ENCODE results near the gene SPR.

The SPR gene

DNA sequence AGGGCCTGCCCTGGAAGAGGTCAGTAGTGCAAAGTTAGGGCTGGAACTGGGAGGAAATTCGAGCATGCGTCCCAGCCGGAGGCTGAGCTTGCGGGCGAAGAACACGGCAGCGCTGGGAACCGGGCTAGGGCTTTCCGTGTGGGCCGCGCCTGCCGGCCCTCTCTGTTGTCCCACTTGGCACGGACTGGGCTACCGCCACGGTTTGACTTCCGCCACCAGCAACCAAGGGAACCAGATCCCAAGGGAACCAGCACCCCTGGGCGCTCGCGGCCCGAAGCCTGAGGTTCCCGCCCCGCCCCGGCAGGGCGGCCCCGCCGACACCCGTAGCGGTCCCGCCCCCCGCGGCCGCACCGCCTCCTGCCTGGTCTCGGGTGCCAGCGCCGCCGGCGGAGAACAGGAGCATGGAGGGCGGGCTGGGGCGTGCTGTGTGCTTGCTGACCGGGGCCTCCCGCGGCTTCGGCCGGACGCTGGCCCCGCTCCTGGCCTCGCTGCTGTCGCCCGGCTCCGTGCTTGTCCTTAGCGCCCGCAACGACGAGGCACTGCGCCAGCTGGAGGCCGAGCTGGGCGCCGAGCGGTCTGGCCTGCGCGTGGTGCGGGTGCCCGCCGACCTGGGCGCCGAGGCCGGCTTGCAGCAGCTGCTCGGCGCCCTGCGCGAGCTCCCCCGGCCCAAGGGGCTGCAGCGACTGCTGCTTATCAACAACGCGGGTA, at the start of gene SPR:
TSS of gene SPR (plus strand) at position 377 of the 708 bp plus-strand sequence. CDS start at position 402, 25 bp downstream.
- peak; percentile 83 to 86 for DNase-seq

- DNase-seq = no peak
Observed at GRCh38 chr2:72840066-72840465, 47.1 kb upstream of the SPR start.

DNA sequence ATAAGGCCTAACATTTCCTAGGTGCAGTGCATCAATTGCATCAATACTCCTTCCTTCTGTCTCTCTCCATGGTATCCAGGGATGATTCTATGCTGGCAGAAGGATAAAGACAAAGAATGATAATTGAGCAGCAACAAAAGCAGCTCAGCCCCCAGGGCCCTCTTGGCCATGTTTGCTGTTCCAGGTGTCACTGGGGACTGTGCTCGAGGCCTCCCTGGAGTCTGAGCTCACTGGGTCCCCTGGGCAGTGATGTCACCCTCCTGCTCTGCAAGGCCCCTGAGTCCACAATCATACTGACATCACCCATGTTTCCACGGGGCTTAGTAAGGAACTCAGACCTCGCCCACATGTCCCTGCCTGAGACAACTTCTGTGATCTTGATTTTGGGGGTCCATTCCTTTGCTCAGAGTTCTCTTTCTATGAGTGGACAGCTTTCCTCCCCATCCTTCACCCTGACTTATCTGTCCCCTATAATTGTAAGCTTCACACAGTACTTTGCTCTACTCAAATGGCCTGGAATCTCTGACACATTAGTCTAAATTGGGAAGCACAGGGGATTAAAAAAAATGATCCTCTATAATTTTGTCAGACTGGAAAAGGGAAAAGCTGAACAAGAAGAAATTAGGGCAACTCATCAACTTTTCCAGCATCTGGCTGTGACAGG, 45.6 kb upstream of the SPR start:
- DNase-seq = no peak

- no peak for DNase-seq
Observed at GRCh38 chr2:72843301-72843700, 43.9 kb upstream of the SPR start.

- DNase-seq = no peak
Observed at GRCh38 chr2:72846171-72847095, 40.8 kb upstream of the SPR start.

DNA sequence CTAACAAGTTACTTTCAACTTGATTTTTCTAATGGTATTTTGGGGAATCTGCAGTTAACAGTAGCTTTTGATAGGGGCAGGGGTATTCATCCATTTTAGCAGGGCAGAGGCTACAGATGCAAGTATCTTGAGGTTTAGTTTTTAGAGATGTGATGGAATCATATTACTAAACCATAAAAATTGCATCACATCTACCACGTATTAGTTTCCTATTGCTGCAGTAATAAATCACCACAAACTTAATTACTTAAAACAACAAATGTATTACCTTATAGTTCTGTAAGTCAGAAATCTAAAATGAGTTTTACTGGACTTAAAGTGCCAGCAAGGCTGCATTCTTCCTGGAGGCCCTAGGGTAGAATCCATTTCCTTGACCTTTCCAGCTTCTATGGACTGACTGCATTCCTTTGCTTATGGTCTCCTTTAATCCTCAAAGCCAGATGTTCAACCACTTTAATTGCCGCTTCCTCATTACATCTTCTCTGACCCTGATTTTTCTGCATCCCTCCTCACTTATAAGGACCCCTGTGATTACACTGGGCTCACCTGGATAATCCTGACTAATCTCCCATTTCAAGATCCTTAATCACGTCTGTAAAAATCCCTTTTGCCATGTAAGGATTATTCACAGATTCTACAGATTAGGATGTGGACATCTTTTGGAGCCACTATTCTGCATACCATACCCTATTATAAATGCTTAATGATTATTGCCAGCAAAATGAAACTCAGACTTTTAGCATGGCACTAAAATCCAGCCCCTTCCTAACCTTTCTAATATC, 39.5 kb upstream of the SPR start:
- DNase-seq = no peak

DNA sequence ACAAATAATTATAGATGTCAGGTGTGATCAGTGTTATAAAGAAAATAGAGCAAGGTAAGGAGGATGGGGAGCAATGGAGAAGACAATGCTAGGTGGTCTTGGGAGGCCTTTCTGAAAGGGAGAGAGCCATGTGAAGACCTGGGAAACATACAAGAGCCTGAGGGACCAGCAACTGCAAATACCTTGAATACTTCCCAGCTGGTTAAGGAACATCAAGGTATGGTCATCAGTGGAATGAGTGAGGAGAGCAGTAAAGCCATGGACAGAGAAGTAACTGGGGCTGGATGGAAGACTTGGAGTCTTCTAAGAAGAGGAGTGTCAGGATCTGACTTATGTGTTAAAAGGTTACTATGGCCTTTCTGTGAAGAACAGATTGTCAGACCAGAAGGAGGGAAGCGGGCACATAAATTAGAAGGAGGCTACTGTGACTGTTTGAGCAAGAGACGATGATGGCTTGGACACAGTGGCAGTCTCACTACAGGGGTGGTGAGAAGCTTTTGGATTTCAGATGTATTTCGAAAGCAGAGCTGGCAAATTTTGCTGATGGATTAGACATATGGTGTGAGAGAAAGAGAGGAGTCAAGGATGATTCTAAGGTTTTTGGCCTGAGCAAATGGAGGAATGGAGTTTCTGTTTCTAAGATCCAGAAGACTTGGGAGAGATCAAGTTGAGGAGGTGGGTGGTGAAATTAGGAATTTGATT, 38.6 kb upstream of the SPR start:
- no peak for DNase-seq

DNA sequence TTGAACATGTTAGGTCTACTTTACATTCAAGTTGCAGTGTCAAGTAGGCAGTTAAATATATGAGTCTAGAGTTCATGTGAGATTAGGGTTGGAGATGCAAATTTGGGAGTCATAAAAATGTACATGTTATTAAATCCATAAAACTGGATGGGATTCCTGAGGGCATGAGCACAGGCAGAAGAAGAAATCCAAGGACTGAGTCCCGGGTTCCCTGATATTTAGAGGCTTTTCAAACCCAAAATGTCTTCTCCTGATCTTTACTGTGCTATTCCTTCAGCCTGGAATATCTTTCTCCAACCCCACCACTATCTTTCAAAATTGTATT, 38.1 kb upstream of the SPR start:
- no peak for DNase-seq

DNA sequence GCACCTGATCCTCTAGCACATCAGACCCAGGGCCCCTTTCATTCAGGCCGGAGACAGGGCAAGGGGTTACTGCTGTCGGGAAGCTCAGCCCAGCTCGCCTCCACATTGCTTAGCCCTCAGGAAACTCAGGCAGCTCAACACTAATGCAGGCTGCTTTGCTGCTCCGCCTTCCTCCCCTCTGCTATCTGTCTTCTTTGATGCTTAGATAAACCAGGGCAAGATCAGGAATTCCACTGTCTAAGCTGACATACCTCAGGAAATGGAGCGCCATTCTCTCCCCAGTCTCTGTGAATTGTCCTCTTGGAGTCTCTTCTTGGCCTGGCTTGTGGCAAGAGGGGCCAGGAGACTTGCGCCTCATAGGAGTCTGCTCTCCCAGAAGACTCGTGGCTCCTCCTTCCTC, 35.9 kb upstream of the SPR start:
- DNase-seq = no peak

DNA sequence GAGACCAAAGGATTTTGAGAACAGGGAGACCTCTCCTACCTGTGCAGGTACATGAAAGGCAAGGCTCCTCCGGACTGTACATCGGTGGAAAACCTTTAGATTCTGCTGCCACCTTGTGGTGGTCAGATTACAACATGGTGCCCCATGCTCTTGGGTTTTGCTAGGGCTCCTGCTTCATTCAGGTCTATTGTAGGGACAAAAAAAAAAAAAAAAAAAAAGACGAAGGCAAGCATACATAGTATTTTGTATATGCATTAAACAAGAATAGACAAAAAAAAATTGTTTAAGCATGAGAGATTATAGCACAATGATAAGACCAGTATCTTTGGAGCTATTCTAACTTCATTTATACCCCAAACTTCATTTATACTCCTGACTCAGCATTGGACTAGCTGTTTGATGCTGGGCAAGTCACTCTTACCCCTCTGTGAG, 27.4 kb upstream of the SPR start:
- peak; percentile 52 to 61 for DNase-seq

- peak; percentile 92 for DNase-seq
Observed at GRCh38 chr2:72862239-72862988, 24.8 kb upstream of the SPR start.

DNA sequence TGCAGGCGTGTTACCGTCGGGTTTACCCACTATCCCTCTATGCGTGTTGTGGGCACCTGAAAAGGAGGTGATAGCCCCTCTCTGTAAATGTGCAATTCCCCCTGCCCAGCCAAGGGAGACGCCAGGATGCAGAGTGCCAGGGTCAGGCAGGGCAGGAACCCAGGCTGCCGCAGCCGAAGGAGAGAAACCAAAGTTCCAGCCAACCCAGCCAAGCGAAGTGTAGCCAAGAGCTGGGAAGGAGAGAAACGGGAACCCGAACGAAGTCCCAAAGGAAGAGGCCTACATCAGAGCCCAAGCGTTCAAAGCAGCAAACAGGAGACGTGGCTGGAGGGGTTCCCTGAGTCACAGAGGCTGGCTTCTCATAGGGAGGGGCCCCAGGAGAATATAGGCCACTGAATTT, 24.2 kb upstream of the SPR start:
- DNase-seq = no peak

- DNase-seq = peak; percentile 28 to 38
Observed at GRCh38 chr2:72864500-72864899, 22.7 kb upstream of the SPR start.

DNA sequence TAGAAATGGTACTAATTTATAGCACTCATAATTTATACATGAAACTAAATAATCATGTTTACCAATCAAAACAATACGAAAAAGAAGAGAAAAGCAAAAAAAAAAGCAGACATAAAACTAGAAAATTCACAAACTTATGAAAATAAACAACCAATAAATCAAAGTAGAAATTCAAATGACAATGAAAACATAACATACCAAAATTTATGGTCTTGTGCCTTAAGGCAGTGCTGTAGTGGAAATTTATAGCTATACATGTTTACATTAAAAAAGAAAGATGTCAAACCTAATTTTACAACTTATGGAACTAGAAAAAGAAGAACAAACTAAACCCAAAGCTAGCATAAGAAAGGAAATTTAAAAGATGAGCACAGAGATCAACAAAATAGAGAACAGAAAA, 16.1 kb upstream of the SPR start:
- DNase-seq = no peak

- no peak for DNase-seq
Observed at GRCh38 chr2:72871880-72872279, 15.3 kb upstream of the SPR start.

DNA sequence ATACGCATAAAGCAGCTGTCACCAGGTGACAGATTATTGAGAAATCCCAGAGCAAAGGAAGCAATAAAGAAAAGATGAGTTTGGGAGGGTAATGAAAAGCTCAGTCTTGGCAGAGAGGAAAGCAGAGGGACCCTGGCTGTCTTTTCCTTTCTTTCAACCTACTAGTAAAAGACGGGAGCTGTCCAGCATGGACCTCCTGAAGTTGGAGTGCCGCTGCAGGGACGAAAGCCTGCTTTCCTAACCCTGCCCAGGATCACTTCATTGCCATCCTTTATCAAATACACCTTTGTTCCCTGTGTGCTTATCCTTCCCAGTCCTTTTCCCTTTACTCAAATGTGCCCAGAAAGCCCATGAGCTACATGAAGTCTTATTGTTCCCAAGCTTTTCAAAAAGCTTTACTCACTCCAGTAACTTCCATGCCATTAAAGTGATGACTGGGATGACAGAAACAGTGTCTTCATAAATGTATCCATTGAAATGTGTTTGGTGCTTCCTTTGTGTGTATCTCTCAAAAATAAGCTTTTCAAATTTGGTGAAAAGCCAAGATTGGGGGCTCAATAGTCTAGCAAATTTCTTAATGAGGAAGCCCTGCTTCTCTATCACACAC, 3.7 kb upstream of the SPR start:
- no peak for DNase-seq

DNA sequence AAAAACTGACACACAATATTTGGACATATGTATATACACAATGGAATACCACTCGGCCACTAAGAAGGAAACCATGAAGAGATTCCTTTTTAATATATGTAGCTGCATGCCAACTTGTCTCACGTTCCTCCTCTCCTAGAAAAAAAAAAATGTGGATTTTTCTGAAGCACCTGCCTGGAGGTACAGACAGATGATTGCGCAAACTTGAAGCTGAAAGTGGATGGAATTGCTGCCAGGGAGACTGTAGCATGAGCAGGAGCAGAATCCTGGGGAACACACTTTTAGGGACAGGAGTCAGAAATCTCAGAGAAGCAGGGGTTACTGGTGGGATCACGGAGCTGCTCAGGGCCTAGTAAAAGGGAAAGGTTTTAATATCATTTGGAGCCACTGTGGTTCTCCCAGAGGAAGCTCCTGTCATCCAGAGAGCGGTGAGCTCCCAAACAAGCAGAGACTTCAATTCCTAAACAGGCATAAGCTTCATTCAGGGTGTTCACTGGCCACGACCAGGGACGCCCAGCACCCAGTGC, 640 bp upstream of the SPR start:
- DNase-seq = no peak

- peak; percentile 78 to 80 for DNase-seq
Observed at GRCh38 chr2:72887740-72888437, 681 bp downstream of the SPR start.

- no peak for DNase-seq
Observed at GRCh38 chr2:72888438-72889202, 1.4 kb downstream of the SPR start.

Measured in activated T-cell treated with anti-CD3 and anti-CD28 coated beads, Interleukin-2, amount 50 U/mL, for 48 hours (primary cell).